Testis (tissue), 2 donors: ENCODE results near the gene CPM.

Experiments
- POLR2A ChIP-seq: fragments of 450-650 bp; IDR thresholded peaks from one replicate; pipeline ENCODE4 v1.6.1; 2017; ENCODE audit warnings: antibody characterized with exemption, mild to moderate bottlenecking, moderate library complexity
- TF ChIP-seq, protein P1 (sequence below), 3 experiments: fragments of 450-650 bp in 2 of 3; fragments of 200-600 bp in 1 of 3; sonication (generic) in 1 of 3; IDR thresholded peaks; one replicate each; pipeline ENCODE4 v1.5.1; 2016 to 2019; ENCODE audit warnings: antibody characterized with exemption in 3 of 3, mild to moderate bottlenecking in 2 of 3, moderate library complexity in 1 of 3

DNA sequence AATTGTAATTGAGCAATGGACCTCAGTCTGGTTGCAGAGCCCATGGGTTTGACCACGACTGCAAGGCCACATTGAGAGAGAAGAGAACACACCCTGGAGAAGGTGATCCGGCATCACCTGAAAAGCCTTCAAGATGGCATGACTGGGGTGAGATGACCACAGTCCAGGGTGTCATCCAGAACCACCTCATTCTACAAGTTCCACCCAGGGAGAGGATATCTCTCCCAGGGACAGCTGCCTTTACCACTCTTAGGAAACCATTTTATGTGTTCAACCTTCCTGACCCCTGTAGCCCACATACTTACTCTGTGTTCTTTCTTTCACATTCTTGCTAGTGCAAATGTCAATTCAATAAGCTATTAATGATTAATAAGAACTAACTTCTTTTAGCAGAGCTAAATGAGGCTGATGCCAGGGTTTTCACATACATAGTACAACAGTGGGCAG is 43.4 kb upstream of the CPM start:
- TF ChIP-seq POLR2A, result no peak
- TF ChIP-seq, protein P1, sequence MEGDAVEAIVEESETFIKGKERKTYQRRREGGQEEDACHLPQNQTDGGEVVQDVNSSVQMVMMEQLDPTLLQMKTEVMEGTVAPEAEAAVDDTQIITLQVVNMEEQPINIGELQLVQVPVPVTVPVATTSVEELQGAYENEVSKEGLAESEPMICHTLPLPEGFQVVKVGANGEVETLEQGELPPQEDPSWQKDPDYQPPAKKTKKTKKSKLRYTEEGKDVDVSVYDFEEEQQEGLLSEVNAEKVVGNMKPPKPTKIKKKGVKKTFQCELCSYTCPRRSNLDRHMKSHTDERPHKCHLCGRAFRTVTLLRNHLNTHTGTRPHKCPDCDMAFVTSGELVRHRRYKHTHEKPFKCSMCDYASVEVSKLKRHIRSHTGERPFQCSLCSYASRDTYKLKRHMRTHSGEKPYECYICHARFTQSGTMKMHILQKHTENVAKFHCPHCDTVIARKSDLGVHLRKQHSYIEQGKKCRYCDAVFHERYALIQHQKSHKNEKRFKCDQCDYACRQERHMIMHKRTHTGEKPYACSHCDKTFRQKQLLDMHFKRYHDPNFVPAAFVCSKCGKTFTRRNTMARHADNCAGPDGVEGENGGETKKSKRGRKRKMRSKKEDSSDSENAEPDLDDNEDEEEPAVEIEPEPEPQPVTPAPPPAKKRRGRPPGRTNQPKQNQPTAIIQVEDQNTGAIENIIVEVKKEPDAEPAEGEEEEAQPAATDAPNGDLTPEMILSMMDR (IDR thresholded peaks at IDR 0.05), result no peak
